HG03442 (cell line): ENCODE data around the gene C1orf52.

ENCODE experiments used
- ATAC-seq: cut with Tn5 transposase; IDR thresholded peaks from one replicate; pipeline ENCODE4 v1.9.1; 2021; ENCODE audit warnings: mild to moderate bottlenecking, moderate library complexity; ENCODE audit not compliant: unreplicated experiment

Gene C1orf52

DNA sequence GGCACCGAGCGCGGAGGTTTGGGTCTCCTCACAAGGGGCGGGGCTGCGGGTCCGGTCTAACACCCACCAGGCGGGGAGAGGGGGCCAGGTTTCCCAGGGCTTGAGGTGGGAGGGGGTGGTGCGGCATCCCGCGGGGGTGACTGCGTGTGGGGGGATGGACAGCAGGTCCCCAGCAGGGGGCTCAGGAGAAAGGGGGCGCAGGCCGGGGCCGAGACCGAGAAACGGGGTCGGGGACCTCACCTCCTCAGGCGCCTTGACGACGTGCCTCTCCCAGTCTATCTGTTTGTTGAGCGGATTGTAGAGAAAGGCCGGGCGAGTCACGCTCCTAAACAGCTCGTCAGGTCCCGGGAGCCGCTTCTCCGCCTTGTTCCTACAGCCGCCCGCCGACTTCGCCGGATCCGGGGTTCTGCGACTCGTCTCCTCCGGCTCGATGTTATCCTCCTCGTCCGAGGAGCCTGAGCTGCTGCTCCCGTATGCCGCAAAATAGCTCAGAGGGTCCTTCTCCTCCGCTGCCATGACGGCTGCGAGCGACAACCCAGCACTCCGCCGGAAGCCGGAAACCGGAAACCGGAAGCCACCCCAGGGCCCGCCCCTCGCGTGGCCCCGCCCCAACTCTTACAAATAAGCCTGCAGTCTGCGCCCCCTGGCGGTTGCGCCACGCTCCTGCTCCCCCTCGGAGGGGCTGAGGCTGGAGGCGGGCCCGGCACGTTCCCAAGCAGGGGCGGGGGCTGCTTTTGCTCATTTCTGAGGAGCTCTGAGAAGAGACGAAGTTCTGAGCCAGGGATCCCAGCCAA is at the start of gene C1orf52:
TSS of gene C1orf52 (minus strand) at position 545 of the 794 bp plus-strand sequence. CDS start at position 516, 29 bp downstream.
- peak; percentile 97 for ATAC-seq

DNA sequence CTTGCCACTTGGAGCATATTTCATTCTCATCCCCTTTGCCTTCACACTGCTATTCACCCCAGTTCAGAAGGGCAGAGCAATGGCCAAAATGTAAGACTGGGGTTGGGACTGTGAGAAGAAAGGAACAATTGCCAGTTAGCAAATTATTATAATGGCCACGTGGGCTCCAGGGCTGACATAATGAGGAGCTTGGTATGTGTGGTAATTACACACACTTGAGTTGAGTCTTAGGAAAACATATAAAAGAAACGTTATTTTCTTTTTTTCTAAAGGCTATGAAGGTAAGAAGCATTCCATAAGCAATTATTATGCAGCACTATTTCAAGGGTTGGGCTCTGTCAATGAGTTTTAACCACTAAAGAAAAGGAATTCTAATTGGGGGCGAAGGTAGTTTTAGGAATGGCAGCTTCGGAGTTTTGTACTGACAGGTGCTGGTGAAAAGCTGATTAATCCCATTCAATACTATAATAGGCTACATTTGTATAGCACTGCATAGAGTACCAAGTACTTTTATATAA is 49.4 kb upstream of the C1orf52 start:
- no peak for ATAC-seq

DNA sequence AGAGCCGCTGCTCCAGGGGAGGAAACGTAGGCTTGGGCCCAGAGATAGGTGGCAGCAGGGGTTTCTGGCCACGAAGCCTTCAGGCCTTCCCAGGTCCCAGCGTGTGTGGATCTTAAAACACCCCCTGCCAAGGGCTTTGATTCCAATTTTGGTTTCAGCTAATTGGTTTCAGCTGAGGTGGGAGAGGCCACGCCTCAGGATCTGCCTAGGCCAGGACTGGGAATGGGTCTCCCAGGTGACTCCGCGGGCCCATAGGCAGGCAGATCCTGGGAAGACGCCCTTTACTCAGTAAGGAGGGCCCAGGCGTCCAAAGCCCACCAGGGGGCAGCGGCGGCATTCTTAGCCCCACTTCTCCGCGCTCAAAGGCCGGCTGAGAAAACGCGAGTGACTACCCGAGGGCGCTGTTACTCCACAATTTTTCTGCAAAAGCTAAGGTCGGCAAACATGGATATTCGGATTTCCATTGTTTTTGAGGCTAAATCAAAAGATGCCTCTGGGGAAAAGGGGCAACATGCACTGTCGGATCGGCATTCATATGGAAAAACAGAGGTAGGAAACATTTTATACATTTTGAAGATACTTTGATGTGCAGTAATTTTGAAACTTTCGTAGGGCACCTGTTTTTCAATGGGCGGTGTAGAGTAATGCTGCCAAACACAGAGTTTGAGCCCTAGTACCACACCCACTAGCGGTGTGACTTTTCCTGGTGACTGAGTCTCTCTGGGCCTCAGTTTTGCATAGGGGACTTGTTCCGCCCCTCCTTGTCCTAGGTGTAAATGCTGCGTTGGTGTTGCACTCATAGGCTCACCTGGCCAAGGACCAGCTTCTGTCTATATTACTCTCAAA is 48.7 kb upstream of the C1orf52 start:
- peak; percentile 88 for ATAC-seq

DNA sequence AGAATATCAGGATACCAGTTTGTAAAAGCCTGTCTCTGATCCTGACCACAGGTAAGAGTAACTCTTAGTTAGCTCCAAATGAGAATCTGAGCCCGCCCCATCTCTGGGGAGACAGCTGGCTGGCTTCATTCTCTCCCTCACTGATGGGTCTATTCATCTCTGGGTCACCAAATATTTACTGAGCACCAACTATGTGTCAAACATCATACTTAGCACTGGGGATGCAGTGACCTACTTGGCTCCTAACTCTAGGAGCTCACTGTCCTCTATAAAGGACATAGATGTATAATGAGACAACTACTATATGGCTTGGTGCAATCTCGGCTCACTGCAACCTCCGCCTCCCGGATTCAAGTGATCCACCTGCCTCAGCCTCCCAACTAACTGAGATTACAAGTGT is 46.8 kb upstream of the C1orf52 start:
- ATAC-seq, result no peak

DNA sequence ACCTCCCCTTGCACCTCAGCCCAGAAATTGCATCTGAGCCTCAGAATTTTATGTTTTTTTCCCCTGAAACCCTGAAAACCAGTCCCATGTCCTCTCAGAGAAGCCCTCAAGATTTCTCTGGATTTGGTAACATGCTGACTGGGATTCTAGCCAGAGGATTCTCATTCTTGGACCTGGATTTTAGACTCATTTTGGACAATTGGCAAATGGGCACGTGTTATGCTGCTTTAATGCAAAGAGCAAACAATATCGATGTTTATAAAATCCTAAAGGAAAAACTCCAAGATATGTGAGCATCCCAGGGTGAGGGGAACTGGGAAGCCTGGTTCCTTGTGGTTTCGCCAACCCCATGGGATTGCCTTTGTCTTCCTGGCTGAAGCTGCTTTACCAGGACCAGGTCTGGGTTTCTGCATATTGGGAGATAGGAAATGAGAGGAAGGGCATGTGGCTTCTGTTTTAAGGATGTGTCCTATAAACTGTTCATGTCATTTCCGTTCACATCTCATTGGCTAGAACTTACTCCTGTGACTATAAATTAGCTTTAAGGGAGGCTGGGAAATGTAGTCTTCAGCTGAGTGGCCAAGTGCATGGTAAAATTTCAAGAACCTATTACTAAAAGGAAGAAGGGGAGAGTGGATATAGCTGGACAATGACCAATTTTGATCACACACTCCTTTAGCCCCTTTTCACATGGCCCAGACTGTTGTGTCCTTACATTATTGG is 44.1 kb upstream of the C1orf52 start:
- ATAC-seq, result peak; percentile 35

DNA sequence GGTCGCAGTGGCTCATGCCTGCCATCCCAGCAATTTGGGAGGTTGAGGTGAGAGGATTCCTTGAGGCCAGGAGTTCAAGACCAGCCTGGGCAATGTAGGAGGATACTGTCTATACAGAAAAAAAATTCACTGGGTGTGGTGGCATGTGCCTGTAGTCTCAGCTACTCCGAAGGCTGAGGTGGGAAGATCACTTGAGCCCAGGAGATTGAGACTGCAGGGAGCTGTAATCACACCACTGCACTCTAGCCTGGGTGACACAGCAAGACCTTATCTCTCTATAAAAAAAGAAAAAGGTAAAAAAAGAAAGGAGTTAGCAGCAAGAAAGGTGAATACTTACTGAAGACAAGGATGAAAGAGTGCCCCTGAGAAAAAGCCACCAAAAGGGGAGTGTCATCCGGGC is 40.7 kb upstream of the C1orf52 start:
- ATAC-seq, result no peak

DNA sequence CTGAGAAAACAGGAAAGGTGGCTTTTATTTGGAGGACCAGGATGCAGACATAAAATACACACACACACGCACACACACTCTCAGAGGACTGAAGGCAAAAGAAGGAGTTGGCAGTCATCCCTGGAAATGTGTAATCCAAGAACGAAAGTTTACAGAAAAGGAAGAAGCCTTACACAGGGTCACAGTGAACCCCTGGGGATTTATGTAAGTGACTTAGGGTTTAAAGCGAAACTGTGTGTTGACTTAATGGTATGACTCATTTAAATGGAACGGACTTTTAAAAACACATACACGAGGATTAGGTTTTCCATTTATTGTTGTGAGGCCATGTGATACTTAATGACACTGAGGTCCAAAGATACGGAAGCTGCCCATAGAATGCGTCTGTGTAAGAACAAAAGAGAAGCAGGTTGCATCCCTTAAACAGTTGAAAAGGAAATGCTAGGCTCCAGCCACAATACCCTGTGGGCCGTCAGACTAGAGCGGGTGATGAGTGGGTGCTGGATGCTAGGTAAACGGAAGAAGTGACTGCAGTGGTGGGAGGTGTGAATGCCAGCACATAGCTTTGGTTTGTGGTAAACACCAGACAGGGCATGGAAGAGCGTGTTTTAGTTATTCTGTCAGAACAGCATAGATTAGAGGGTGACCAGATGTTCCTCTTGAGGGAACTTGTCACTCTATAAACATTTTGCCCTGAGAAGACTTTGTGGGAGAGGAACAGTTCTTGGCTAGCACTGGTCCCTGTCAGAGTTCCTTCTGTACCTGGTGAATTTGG is 38.6 kb upstream of the C1orf52 start:
- peak; percentile 97 for ATAC-seq

DNA sequence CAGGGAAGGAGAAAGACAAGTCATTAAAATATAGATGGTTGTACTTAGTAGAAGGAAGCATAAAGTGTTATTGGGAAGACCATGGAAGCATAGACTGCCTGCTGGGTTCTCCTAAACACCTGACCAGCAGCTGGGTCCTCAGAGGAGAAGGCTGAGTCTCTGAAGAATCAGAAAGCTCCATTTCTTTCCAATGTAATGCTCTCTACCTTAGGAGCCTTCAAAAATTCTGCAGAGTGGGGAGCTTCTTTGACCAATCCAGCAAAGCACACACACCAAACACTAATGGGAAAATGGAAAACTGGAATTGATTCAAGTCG is 38.0 kb upstream of the C1orf52 start:
- no peak for ATAC-seq

DNA sequence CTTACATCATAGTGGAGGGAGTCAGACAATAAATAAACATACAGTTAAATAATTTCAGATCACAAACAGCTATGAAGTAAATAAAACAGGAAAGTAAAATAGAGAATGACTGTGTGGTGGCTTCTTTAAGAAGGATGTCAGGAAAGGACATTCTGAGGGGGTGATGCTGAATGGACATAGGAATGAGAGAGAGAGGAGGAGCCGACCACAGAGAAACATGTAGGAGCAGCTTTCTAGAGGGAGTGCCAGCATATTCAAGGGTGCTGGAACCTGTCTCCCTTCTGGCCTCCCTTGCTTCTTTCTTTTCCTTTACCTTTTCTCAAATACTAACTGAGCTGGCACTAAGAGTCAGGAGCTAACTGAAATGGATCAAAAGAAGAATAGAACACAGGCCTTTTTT is 37.5 kb upstream of the C1orf52 start:
- ATAC-seq, result no peak

DNA sequence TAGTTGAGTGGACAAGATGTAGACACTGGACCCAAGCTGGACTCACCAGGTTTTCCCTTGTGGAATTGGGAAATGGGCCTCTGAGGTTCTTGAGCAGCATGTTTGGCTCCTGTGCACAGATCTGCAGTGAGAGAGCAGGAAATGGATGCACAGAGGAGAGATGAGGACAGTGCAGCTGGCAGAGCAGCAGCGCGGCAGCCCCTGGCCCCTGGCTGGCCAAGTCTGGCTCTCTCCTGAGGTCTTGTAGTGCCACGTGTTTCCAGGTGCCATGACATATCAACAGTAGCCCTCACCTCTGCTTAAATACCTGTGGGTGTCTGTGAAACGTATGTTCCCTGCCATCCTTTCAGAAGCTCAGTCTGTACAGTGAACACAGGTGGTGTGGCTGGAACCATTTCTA is 36.2 kb upstream of the C1orf52 start:
- no peak for ATAC-seq

DNA sequence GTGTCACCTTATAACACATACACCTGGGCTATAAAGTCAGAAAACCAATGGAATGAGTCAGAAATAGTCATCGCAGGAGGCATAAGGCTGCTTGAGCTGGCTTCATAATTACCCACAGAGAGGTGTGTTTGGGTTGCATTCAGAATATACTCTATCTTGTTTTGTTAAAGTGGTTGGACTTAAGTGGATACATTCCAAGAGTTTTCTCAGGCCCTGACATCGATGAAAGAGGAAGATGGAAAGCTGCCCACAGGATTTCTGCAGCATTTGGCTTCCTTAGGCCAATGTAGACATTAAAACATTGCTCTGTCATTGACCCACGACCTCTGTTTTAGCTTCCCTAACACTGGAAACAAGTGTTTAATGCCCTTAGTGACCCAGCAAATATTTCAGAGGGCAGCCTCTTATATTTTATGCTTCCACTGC is 35.6 kb upstream of the C1orf52 start:
- no peak for ATAC-seq

DNA sequence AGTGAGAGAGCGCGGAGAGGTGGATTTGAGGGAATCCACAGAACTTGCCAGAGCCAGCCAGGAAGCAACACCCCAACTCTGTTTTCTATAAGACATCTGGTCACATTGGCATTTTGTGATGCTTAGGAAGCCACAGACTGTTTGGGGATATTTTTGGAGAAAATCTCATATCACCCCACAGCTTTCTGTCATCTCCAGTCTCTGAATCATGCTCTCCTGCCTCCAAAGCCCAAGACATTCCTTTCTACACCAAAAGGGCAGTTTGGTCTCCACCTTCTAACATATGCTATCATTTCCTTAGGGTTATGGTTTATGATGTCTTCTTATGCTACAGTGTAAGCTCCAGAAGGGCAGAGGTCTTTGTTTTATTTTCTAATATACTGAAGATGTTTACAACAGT is 31.4 kb upstream of the C1orf52 start:
- ATAC-seq, result no peak

DNA sequence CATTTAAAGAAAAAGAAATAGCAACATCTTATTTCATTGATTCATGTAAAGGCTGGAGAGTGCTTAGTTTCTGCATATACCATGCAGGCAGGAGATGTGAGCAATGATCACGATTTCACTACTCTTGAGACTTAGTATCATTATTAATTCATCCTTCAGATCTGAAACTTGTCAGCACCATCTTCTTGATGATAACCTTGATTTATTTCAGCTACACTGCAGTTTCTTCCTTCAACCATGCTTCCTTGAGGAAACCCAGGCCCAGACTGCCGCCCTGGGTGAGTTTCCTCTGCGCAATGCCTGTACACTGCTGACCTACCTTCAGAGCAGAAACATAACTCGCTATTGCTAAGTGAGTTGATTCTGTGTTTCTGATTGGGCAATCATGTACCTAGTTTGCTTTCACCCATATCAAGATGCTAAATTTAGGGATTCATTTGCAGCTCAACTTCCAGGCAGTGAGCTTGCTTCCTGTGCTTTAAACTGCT is 30.4 kb upstream of the C1orf52 start:
- ATAC-seq, result peak; percentile 35

DNA sequence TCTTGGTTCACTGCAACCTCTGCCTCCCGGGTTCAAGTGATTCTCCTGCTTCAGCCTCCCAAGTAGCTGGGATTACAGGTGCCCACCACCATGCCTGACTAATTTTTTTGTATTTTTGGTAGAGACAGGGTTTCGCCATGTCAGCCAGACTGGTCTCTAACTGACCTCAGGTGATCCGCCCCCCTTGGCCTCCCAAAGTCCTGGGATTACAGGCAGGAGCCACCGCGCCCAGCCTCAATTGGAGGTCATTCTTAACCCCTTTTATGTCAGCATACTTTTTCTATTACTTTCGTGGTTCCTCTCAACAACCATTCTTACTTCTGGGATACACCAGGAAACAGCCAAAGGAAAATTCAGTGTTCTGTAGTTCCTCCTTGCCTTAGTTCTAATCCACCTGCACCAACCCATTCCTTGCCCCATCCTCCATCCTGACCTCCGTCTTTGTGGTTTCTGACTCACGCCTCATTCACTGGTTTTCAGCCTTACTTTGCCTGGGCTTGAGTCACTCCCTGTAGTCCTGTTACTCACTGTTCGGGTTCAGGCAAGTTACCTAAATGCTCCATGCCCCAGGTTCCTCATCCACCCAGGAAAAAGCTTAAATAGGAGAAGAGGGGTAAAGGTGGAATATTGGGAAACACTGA is 29.9 kb upstream of the C1orf52 start:
- peak; percentile 34 for ATAC-seq

DNA sequence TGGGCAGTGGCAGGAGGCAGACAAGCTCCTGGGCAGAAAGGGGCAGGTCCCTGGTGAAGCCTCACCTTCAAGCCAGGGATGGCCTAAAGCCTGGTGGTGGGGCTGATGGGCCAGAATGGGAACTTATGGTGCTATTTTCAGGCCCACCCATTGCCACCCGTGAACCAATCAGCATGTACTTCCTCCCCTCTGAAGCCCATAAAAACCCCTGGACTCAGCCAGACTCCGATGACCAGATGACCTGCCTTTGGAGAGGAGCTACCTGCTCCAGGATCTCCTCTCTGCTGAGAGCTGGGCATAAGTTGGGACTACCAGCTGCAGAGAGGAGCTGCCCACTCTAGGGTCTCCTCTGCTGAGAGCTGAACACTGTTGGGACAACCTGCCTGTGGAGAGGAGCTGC is 24.7 kb upstream of the C1orf52 start:
- no peak for ATAC-seq

DNA sequence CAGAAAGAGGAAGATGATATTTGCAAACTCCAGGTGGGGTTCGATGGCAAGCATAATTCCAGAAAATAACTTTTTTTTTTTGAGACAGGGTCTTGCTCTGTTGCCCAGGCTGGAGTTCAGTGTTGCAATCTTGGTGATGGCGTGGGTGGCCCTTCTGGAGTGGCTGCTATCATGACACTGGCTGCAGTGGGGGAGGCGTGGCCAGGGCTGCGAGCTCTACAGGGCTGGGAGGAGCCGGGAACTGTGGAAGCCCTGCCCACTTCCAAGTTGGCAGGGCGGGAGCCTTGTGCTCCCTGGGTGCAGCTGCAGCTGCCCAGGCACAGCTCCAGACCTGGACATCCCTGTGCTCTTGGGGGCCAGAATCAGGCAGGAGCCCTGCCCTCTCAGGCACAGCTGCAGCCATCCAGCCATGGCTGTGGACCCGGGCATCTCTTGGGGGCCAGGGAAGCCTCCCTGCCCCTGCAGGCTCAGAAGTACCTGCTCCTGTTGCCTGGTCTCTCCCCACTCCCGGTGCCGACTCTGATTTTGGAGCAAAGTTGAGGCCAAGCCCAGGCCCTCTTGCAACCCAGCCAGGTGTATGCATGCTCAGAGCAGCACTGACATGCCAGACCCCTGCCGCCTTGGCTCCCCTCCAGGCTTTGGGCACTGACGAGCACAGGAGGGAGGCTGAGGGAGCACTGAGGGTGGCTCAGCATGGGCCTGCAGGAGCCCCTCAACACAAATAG is 24.2 kb upstream of the C1orf52 start:
- ATAC-seq, result no peak

DNA sequence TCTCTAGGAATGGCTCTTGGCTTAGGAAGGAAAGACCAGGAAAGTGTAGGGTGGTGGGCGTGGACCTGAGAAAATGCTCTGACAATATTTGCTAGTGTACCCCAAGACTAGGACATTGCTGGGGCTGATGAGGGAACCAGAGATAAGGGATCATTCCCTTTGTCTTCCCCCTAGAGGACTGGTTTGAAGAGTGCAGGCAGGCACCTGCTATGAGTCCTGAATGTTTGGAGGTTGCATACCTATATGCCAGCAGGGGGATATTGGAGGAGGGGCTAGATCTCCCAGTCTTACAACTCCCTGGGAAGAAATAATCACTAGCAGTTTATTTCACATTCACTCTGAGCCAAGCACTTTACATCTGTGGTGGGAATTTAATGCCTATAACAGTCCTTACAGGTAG is 23.0 kb upstream of the C1orf52 start:
- ATAC-seq, result no peak

DNA sequence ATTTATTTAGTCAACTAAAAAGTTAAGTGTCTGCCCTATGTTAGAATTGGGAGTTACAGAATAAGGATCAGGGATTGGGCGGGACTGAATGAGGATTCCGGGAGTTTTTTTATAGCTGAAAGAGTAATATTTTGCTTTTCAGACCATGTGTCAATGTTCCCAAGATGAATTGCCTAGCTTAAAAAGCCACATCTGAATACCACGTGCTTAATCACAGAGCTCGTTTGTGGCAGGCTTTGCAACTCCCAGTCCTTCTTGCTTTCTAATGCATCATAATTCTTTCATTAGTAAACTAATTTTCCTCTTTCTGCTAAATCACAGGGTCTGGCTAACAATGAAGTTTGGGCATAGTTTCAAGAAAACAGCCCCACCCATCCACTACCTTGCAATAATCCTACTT is 21.2 kb upstream of the C1orf52 start:
- no peak for ATAC-seq

DNA sequence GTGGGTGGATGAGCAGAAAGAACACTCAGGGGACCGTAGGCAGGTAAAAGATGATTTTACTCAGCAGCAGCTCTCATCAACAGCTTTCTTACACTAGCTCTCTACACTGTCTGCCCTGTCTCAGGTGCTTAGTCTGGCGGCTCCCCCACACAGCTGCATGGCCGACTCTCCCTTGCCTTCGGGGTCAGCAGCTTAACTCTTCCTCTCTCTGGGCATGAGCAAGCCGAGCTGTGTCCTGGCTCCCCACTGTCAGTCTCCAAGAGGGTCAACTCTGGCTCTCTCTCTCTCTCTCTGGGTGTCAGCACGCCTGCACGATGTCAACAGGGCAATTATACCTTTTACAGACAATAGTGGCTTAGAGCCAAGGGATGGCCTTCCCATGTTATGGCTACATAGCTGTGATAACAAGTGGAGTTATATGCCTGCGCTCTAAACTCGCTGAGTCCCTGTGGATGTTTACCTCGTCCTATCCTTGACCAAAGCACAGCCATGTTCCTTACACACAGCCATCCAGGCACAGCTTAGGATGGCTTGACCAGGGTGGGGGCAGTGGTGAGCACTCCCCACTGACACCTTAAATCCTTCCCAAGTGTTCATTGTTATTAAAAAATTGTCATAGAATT is 20.1 kb upstream of the C1orf52 start:
- no peak for ATAC-seq
